Inferior parietal cortex (tissue), 1 donor: ENCODE data around the gene SNORC.
"Not testable (repeated sequence)": the region's sequence is repeated elsewhere in the genome, so short reads cannot be mapped to it uniquely, and the experiment has no call there.

ENCODE experiments used
- DNase-seq: peaks from one replicate; pipeline ENCODE4 v3.0.0-alpha.2; 2016; ENCODE audit errors: extremely low spot score

SNORC gene

DNA sequence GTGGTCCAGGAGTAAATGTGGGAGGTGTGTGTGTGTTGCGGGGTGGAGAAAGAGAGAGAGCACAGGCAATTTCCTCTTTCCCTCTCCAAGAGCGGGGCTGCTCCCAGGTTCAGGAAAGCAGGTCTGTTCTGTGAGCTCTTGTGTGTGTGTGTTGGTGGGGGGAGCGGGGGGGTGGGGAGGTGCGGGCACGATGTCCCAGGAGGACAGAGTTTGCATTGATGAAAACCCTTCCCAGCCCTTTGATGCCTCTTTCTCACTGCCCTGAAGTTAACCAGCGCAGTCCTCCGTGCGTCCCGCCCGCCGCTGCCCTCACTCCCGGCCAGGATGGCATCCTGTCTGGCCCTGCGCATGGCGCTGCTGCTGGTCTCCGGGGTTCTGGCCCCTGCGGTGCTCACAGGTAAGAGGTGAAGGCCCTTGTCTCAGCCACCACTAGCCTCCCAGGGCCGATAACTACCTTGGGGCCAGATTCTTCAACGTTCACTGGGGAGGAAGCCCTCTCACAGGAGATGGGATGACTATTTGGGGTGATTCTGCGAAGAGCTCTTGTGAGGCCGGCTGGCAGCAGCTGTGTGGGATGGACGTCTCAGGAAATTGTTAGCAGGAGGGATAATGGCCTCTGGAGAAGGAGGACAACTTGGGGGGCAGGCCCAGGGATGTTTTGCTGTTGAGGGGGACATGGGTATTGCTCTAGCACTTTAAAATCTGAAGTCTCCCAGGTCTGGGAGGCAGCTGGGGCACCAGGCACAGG is at the start of gene SNORC:
TSS of gene SNORC (plus strand) at position 247 of the 748 bp plus-strand sequence. CDS start at position 325, 78 bp downstream.
- no peak for DNase-seq

- no peak for DNase-seq
Observed at GRCh38 chr2:232829988-232830387, 40.1 kb upstream of the SNORC start.

- no peak for DNase-seq
Observed at GRCh38 chr2:232831496-232831895, 38.6 kb upstream of the SNORC start.

DNA sequence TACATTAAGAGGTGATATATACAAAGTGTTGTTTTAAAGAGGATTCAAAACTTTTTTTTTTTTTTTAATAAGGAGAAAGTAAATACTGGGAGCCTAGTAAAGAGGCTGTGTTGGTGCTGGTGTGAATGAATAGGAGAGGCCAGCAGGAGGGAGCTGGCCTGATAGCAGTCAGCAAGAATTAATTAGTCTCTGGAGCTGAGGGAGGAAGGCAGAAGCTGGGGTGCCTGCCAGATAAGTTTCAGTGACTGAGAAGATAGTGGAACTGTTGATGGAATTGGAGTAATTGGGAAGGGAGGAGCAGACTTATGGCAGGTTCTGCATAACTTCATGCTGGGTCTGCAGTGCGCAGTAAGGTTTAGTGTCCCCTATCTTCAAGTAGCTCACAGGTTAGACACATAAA is 36.2 kb upstream of the SNORC start:
- no peak for DNase-seq

- DNase-seq: no peak
Observed at GRCh38 chr2:232835687-232836208, 34.3 kb upstream of the SNORC start.

DNA sequence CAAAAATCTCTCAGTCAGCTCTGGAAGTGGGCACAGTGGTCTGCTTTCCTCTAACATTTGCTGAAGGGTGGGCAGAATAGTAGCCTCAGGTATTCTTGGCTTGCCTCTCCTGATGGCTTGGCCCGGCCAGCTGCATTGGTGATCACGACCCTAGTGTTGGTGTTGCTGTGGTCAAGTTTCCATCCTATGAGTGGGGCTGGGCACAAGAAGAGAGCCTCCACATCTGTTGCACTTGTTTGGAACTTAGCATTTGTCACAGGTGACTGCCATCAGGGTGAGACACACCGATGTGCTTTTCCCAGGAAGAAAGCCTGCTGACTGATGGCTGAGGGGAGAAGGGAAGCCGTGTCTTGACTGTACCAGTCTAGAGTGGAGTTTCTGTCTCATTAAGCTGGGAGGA is 33.1 kb upstream of the SNORC start:
- no peak for DNase-seq

DNA sequence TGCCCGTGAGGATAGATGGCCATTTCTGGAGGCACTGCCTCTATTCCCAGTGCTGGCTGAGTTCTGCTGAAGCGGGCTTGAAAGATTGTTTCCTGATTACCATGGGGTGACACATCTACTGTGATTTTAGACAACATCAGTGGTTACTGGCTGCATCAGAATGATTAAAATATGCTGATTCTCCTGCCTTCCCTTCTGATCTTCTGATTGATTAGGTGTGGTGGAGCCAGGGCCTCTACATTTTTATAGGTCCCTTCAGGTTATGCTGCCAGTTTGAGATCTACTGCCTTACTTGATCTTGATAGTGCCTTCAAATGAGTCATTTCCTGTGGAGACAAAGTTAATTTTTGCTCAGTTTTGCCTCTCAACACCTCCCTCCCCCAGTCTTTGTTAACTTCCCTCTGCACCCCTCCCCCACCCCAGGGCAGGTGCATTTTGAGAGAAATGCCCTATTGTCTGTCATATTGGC is 31.6 kb upstream of the SNORC start:
- DNase-seq: no peak

DNA sequence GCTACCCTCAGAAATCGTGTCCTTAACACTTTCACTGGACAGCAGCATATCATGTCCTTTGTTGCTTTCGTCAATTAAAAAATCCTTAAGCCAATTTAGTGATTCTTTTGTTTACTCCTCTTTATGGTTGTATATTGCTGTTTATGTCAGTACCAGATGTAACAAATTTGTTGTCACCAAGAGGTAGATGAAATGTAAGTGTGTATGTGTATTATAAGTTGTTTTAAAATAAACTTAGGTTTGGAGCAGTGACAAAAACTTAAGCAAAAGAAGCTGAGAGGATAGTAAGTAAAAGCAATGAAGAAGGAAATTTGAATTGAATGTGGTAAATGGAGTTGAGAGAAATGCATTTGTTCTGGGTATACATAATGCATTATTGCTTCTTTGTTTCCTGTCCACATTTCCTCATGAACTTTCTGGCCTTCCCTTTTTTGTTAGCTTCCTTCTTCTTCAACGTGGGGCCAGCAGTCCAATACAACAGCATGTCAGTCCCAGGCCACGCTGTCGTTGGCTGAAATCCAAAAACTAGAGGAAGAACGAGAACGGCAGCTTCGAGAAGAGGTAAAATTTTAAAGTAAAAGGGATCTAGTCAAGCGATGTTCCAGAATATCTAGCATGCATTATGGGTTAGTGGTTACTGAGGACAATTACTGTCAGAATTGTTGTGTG is 30.5 kb upstream of the SNORC start:
- DNase-seq: no peak

- no peak for DNase-seq
Observed at GRCh38 chr2:232842689-232843088, 27.4 kb upstream of the SNORC start.

DNA sequence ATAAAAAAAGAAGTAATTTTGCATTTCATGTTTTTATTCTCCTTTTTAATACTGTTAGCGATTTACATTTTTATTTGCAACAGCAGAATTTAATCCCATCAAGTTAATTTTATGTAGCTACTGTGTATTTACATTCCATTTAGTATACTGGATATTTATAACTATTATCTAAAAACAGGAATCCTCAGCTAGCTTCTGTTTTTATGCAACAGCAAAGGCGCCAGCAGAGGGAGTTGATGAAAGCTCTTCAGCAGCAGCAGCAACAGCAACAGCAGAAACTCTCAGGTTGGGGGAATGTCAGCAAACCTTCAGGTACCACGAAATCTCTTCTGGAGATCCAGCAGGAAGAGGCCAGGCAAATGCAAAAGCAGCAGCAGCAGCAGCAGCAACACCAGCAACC is 26.2 kb upstream of the SNORC start:
- no peak for DNase-seq

GRCh38 chr2:232846055-232846454 is 24.0 kb upstream of the SNORC start:
- DNase-seq: no peak

- no peak for DNase-seq
Observed at GRCh38 chr2:232850039-232850438, 20.0 kb upstream of the SNORC start.

DNA sequence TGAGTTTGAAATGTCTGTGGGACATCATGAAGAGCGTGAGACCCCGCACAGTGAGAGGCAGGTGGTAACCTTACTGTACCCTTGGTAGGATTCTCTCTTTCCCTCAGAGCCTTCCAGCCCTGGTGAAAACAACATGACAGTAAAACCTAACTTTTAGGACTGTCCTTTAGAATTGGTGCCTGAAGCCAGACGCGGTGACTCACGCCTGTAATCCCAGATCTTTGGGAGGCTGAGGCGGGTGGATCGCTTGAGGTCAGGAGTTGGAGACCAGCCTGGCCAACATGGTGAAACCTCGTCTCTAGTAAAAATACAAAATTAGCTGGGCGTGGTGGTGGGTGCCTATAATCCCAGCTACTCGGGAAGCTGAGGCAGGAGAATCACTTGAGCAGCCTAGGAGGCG is 18.0 kb upstream of the SNORC start:
- DNase-seq: not testable (repeated sequence)

- DNase-seq: no peak
Observed at GRCh38 chr2:232852676-232853075, 17.4 kb upstream of the SNORC start.

- DNase-seq: no peak
Observed at GRCh38 chr2:232854082-232854481, 16.0 kb upstream of the SNORC start.

DNA sequence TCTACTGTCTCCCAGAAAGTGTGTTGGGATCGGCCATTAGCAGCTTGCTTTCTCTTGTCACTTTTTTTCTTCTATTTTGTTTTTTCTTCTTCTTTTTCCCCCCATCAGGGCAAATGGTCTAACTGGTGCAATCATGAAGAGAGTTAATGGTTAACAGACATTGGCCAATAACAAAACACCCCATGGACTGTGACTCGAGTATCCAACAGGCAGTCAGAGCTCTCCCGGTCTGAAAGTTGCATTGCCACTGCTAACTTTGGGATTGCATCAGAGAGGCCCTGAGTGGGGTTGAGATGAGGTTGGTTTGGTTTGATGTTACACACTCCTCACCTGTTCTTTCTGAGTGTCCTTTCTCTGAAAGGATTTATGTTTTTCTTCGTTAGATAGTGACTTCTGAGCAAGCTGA is 12.9 kb upstream of the SNORC start:
- no peak for DNase-seq

- no peak for DNase-seq
Observed at GRCh38 chr2:232859385-232859916, 10.6 kb upstream of the SNORC start.

- no peak for DNase-seq
Observed at GRCh38 chr2:232860593-232861241, 9.3 kb upstream of the SNORC start.

DNA sequence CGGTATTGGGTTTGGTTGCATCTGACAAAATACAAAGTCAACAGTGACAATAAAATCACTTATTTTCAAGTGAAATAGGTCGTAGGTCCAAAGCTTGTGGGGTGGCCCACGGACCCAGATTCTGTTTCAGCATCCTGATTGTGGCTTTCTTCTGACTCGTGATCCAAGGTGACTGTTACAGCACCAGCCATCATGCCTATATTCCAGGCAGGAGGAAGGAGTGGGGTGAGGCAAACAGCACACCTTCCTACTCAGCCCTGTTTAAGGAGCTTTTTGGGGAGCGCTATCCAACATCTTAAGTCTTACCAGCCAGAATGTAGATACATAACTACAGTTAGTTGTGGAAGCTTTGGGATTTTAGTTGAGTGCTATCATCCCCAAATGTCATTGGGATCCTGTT is 8.7 kb upstream of the SNORC start:
- DNase-seq: no peak

DNA sequence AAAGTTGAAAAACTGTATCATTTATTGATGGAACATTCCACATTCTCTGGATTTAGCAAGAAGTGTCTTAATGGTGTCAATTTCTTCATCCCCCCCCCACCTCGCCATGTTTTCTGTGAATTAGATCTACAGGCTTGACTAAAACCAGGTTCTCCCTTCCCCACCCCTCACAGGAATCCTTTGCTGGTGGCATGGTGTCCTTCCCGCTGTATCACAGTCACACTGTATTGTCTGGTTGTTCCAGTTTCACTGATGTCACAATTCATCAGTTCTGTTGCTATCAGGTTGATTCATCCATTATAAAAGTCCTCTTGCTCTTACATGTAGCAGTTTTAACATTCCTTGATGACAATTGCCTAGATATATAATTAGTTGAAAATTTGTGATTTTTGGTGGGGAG is 6.1 kb upstream of the SNORC start:
- DNase-seq: no peak

- DNase-seq: no peak
Observed at GRCh38 chr2:232865165-232865564, 4.9 kb upstream of the SNORC start.

DNA sequence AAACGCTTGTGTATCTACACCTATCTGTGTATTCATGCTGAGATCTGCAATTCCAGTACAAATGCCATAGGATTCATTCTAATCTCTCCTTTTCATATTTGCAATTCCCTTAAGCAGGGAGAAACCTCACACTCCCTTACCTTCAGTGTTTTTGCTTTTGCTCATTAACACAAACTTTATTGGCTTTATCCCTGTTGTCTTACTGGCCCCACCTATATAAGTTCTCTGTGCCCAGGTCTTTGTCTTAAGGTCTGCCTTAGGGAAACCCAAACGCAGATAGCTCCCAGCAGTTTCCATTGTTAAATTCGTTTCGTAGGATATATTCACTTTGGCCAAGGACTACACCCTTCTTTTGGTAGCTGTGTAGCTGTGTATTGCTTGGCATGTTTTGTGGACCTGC is 4.0 kb upstream of the SNORC start:
- no peak for DNase-seq
